Ascending aorta (tissue), 2 donors: ENCODE data around the gene IL4I1. TPM values are rescaled to one million over a fixed set of nuclear protein-coding genes. Genes with fewer than 3 reads are reported as not detected.
"Not testable (repeated sequence)": the region's sequence is repeated elsewhere in the genome, so short reads cannot be mapped to it uniquely, and the experiment has no call there.

Experiments
- DNase-seq, 2 donors: peaks; one replicate each; pipeline ENCODE4 v3.0.0-alpha.2; 2019; ENCODE audit warnings: low spot score in 2 of 2
- H3K27ac ChIP-seq, 2 donors: fragments of 200-600 bp; sonication (generic); one replicate each; pipeline ENCODE4 v1.5.1; 2016 to 2017; ENCODE audit warnings: mild to moderate bottlenecking in 1 of 2
- H3K27me3 ChIP-seq: fragments of 200-600 bp; sonication (generic); one replicate; pipeline ENCODE4 v1.5.1; 2017
- H3K36me3 ChIP-seq, 2 donors: fragments of 200-600 bp; sonication (generic); one replicate each; pipeline ENCODE4 v1.5.1; 2016
- H3K4me1 ChIP-seq, 2 donors: fragments of 200-600 bp; sonication (generic); one replicate each; pipeline ENCODE4 v1.5.1; 2016 to 2017; ENCODE audit warnings: mild to moderate bottlenecking in 1 of 2
- H3K4me3 ChIP-seq, 2 donors: fragments of 200-600 bp; sonication (generic); one replicate each; pipeline ENCODE4 v1.5.1; 2016 to 2017; ENCODE audit warnings: mild to moderate bottlenecking in 1 of 2
- H3K9me3 ChIP-seq, 2 donors: fragments of 200-600 bp; sonication (generic); one replicate each; pipeline ENCODE4 v1.5.1; 2016
- CTCF ChIP-seq, 3 experiments: fragments of 200-600 bp in 2 of 3; fragments of 450-650 bp in 1 of 3; sonication (generic) in 2 of 3; IDR thresholded peaks; one replicate each; pipeline ENCODE4 v1.5.1; 2016 to 2019; ENCODE audit warnings: antibody characterized with exemption in 3 of 3, mild to moderate bottlenecking in 1 of 3, moderate library complexity in 1 of 3
- intact Hi-C: fragments of 100-400 bp; cut with DNase I; formaldehyde crosslinking; loops from one replicate; pipeline ENCODE4 v1.15.1; 2023
- total RNA-seq: library from RNA; depleted of rRNA; stranded (reverse); fragments of >200 nt; gene quantifications from one replicate; pipeline ENCODE4 v1.1.0, GENCODE V29; 2016

The IL4I1 gene
- total RNA-seq = 0.96 TPM

DNA sequence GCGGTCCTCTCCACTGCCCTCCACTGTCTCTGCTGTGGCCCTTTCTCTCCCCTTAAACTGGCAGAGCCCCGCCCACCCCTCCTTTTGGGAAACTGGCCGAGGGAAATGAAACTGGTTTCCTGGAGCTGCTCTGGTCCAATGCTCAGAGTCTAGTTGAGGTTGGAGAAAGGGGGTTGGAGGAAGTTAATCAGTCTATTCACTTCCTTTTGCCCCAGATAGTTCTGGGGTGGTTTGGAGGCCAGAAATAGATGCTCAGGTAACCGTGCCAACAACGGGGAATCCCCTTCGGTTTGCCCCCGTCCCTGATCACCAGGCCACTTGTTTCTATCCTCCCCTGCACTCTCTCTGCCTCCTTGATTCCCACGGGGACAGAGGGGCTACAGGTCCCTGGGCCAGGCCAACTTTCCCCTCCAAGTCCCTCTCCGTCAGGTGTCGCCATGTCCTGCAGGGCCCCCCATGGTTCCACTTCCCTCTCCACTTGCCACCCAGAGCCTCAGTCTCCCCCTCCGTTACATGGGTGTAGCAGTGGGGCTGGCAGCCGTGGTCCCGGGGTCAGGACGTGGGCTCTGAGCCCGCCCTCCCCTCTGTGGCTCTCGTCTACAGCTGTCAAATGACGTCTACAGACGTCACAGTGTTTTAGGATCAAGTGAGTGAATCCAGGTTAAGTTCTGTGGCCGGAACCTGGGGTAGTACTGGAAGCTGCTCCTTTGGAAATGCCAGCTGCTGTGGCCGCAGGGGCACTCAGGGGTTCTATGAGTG is at the start of gene IL4I1:
Gene IL4I1, minus strand, starts transcription at position 25 of the 759 bp plus-strand sequence. CDS start 727 bp downstream, outside the sequence.
- H3K27ac ChIP-seq = peak within 1 kb of the TSS in 1 of 2 donors; percentile 32
- no peak within 1 kb of the TSS for H3K4me3 ChIP-seq
- intact Hi-C loops = no loop called here
- TF ChIP-seq CTCF (IDR thresholded peaks at IDR 0.05) = no peak
- H3K9me3 ChIP-seq = no peaks in the 10 kb centered on the region
- H3K36me3 ChIP-seq = no peaks in the 10 kb centered on the region
- peak in 1 of 2 donors; percentile 25 for DNase-seq
- no peaks in the 10 kb centered on the region for H3K27me3 ChIP-seq
- no peaks in the 10 kb centered on the region for H3K4me1 ChIP-seq

DNA sequence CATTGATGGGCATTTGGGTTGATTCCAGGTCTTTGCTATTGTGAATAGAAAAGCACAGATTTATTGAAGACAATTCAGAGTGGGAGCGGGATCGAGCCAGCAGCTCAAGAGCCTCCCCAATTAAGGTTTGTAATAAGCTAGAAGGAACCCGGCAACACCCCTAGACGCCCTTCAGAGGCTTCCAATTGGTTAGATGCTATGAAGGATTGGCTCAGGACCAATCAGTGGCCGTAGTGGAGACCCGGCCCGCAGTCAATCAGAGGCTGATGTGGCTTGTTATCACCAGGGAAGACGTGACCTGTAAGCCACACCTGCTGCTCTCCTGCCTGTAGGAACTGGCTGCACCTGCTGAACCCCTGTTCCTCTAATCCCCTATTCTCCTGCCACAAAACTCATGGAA is 49.7 kb upstream of the IL4I1 start:
- intact Hi-C loops = no loop called here
- no peak overlapping the region for H3K27ac ChIP-seq
- no peaks in the 10 kb centered on the region for H3K36me3 ChIP-seq
- H3K27me3 ChIP-seq = no peaks in the 10 kb centered on the region
- no peak overlapping the region for H3K4me3 ChIP-seq
- H3K4me1 ChIP-seq = no peaks in the 10 kb centered on the region
- TF ChIP-seq CTCF (IDR thresholded peaks at IDR 0.05) = no peak
- DNase-seq = no peak
- no peaks in the 10 kb centered on the region for H3K9me3 ChIP-seq

GRCh38 chr19:49944567-49944966 is 47.9 kb upstream of the IL4I1 start:
- H3K9me3 ChIP-seq, H3K36me3 ChIP-seq, intact Hi-C loops, H3K27me3 ChIP-seq, H3K27ac ChIP-seq, H3K4me3 ChIP-seq, DNase-seq, H3K4me1 ChIP-seq: not testable (repeated sequence)

DNA sequence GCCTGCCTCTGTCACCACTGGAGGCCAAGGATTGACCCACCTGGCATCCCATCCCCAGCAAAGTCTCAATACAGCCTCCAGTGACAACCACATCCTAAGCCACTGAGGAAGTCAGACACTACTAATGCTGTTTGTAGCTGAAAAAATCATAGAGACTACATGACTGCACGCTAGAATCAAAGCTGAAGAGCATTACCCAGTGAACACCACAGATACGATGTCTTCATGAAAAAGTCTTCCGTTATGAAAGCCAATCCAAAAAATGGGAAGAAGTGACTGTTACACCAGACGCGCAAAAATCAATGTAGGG is 43.8 kb upstream of the IL4I1 start:
- intact Hi-C loops = no loop called here
- H3K4me1 ChIP-seq = peaks cover 0 to 3% of the 10 kb centered on the region in 2 donors
- no peaks in the 10 kb centered on the region for H3K9me3 ChIP-seq
- no peak overlapping the region for H3K27ac ChIP-seq
- no peak overlapping the region for H3K4me3 ChIP-seq
- DNase-seq = no peak
- no peak for TF ChIP-seq CTCF (IDR thresholded peaks at IDR 0.05)
- H3K36me3 ChIP-seq = no peaks in the 10 kb centered on the region
- no peaks in the 10 kb centered on the region for H3K27me3 ChIP-seq

- no peaks in the 10 kb centered on the region for H3K9me3 ChIP-seq
- H3K4me1 ChIP-seq = peaks cover 0 to 3% of the 10 kb centered on the region in 2 donors
- no peak for TF ChIP-seq CTCF (IDR thresholded peaks at IDR 0.05)
- intact Hi-C loops = no loop called here
- DNase-seq = no peak
- H3K27ac ChIP-seq = no peak overlapping the region
- no peaks in the 10 kb centered on the region for H3K36me3 ChIP-seq
- H3K27me3 ChIP-seq = no peaks in the 10 kb centered on the region
- H3K4me3 ChIP-seq = no peak overlapping the region
Observed at GRCh38 chr19:49939721-49940481, 43.2 kb upstream of the IL4I1 start.

DNA sequence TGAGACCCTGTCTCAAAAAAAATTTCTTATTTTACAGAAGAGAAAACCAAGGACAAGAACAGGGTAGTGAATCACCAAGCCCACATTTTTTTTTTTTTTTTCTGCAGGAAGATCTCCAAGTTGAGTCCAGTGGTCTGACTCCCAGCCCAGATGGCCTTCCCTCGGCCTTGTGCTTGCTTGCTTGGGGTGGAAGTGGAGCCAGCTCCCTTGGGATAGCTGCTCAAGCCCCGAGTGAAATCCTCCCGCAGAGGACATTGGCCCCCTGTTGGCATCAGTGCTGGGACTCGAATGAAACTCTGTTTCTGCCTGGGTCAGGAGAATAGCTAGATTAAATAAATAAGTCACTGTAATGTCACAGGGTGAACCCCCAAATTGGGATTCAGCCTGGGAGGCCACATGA is 42.0 kb upstream of the IL4I1 start:
- TF ChIP-seq CTCF (IDR thresholded peaks at IDR 0.05) = no peak
- Histone ChIP-seq H3K27me3 (no peaks in the 10 kb centered on the region), H3K27ac (no peak overlapping the region), H3K4me3 (no peak overlapping the region), H3K4me1 (peaks cover 0 to 3% of the 10 kb centered on the region in 2 donors), H3K9me3 (no peaks in the 10 kb centered on the region), H3K36me3 (no peaks in the 10 kb centered on the region)
- intact Hi-C loops = no loop called here
- no peak for DNase-seq
